ENCODE measurements around the gene INTS13. TPM values are rescaled to one million over a fixed set of nuclear protein-coding genes. Genes with fewer than 3 reads are reported as not detected.

Gene INTS13
- total and polyA plus RNA-seq, 7 donors, result 9.7 to 38.2 (median 18.7) TPM

DNA sequence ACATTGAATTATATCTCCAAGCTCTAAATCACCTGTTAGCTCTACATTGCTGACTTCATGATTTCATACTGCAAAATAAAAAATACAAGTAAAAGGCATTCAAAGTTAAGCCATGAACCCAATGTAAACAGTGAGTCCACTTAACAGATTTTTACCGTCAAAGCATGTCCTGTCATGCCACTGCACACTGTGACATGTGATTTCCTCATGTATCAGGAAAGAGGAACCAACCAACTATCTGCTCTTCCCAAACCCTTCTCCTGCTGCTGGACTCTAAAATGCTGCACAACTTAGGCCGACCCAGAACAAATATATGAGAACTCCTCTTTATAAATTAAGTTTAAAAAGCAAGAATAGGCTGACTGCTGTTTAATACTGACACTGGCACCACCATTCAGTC lies 38.9 kb upstream of the INTS13 start:
- intact Hi-C loops (cut with DNase I), result no loop called here

GRCh38 chr12:26971963-26972362 lies 34.2 kb upstream of the INTS13 start:
- 52 to 82% methylated on average over 2 of the region's 2 CpGs for WGBS, 2 donors
- Histone ChIP-seq H3K4me3 (no peak overlapping the region), H3K9me3 (no peaks in the 10 kb centered on the region), H3K36me3 (peaks cover 0 to 49% (median 12%) of the 10 kb centered on the region in 4 donors), H3K4me1 (no peaks in the 10 kb centered on the region), H3K27me3 (no peaks in the 10 kb centered on the region), H3K27ac (no peak overlapping the region)
- intact Hi-C loops (cut with DNase I), result no loop called here
- DNase-seq, result no peak
- TF ChIP-seq EP300 (IDR thresholded peaks at IDR 0.05), result no peak
- TF ChIP-seq POLR2A (IDR thresholded peaks at IDR 0.05), result no peak
- TF ChIP-seq, protein P1, sequence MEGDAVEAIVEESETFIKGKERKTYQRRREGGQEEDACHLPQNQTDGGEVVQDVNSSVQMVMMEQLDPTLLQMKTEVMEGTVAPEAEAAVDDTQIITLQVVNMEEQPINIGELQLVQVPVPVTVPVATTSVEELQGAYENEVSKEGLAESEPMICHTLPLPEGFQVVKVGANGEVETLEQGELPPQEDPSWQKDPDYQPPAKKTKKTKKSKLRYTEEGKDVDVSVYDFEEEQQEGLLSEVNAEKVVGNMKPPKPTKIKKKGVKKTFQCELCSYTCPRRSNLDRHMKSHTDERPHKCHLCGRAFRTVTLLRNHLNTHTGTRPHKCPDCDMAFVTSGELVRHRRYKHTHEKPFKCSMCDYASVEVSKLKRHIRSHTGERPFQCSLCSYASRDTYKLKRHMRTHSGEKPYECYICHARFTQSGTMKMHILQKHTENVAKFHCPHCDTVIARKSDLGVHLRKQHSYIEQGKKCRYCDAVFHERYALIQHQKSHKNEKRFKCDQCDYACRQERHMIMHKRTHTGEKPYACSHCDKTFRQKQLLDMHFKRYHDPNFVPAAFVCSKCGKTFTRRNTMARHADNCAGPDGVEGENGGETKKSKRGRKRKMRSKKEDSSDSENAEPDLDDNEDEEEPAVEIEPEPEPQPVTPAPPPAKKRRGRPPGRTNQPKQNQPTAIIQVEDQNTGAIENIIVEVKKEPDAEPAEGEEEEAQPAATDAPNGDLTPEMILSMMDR (IDR thresholded peaks at IDR 0.05), result no peak
- no peak for TF ChIP-seq POLR2AphosphoS5 (IDR thresholded peaks at IDR 0.05)

More for the DNA sequence above, 38.9 kb upstream of the INTS13 start:
- Histone ChIP-seq H3K4me1 (no peaks in the 10 kb centered on the region), H3K27ac (no peak overlapping the region), H3K27me3 (no peaks in the 10 kb centered on the region), H3K36me3 (peaks cover 3 to 64% (median 11%) of the 10 kb centered on the region in 4 donors), H3K4me3 (no peak overlapping the region), H3K9me3 (no peaks in the 10 kb centered on the region)
- DNase-seq, result no peak
- 81 to 95% methylated on average over 2 of the region's 2 CpGs for WGBS, 2 donors
- no peak for TF ChIP-seq POLR2A (IDR thresholded peaks at IDR 0.05)
- no peak for TF ChIP-seq POLR2AphosphoS5 (IDR thresholded peaks at IDR 0.05)
- TF ChIP-seq EP300 (IDR thresholded peaks at IDR 0.05), result no peak
- TF ChIP-seq, protein P1 (IDR thresholded peaks at IDR 0.05), result no peak

DNA sequence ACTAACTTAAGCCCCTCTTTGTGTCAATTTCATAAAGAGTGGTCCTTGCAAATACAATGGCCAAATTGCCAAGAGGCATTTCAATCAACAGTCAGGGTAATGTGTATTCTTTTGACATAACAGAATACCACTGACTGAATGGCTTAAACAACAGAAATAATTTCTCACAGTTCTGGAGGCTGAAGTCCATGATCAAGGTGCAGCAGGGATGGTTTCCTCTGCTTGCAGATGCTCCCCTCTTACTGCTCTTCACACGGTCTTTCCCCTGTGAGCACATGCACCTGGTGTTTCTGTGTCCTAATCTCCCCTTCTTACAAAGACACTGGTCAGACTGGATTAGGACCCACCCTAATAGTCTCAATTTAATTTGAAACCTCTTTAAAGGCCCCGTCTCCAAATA lies 32.4 kb upstream of the INTS13 start:
- no peaks in the 10 kb centered on the region for H3K9me3 ChIP-seq
- H3K27me3 ChIP-seq, result no peaks in the 10 kb centered on the region
- DNase-seq, result no peak
- no peaks in the 10 kb centered on the region for H3K4me1 ChIP-seq
- H3K27ac ChIP-seq, result no peak overlapping the region
- intact Hi-C loops (cut with DNase I), result no loop called here
- WGBS, 2 donors, result 96% methylated on average over 2 of the region's 2 CpGs
- TF ChIP-seq, protein P1 (IDR thresholded peaks at IDR 0.05), result no peak
- TF ChIP-seq EP300 (IDR thresholded peaks at IDR 0.05) (no peak), POLR2AphosphoS5 (IDR thresholded peaks at IDR 0.05) (no peak), POLR2A (IDR thresholded peaks at IDR 0.05) (no peak)
- H3K36me3 ChIP-seq, result peaks cover 0 to 46% (median 11%) of the 10 kb centered on the region in 4 donors
- no peak overlapping the region for H3K4me3 ChIP-seq

DNA sequence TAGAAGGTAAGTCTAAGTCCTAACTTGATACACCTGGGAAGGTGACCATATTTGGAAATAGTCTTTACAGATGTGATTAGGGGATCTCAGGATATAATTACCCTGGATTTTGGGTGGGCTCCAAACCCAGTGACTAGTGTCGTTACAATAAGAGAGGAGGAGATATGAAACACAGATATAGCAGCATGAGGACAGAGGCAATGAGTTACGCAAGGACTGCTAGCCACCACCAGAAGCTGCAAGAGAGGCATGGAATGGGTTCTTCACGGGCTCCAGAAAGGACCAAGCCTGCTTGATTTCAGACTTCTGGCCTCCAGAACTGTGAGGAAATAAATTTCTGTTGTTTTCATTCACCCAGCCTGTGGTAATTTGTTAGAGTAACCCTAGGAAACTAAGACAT lies 29.1 kb upstream of the INTS13 start:
- whole genome bisulfite sequencing, 2 donors, result 95% methylated on average over 3 of the region's 3 CpGs
- Histone ChIP-seq H3K36me3 (peaks cover 0 to 48% (median 9%) of the 10 kb centered on the region in 4 donors), H3K27me3 (no peaks in the 10 kb centered on the region), H3K27ac (no peak overlapping the region), H3K9me3 (no peaks in the 10 kb centered on the region), H3K4me3 (no peak overlapping the region), H3K4me1 (no peaks in the 10 kb centered on the region)
- intact Hi-C loops (cut with DNase I), result no loop called here
- TF ChIP-seq EP300 (IDR thresholded peaks at IDR 0.05), result no peak
- TF ChIP-seq POLR2AphosphoS5 (IDR thresholded peaks at IDR 0.05), result no peak
- TF ChIP-seq, protein P1 (IDR thresholded peaks at IDR 0.05), result no peak
- TF ChIP-seq POLR2A (IDR thresholded peaks at IDR 0.05), result no peak
- no peak for DNase-seq

GRCh38 chr12:26963413-26963812 lies 25.6 kb upstream of the INTS13 start:
- H3K27ac ChIP-seq, result no peak overlapping the region
- no peaks in the 10 kb centered on the region for H3K4me1 ChIP-seq
- 90 to 94% methylated on average over 1 of the region's 1 CpG for WGBS, 2 donors
- no peaks in the 10 kb centered on the region for H3K9me3 ChIP-seq
- no peak for DNase-seq
- TF ChIP-seq EP300 (IDR thresholded peaks at IDR 0.05), result no peak
- no peak for TF ChIP-seq POLR2AphosphoS5 (IDR thresholded peaks at IDR 0.05)
- TF ChIP-seq POLR2A (IDR thresholded peaks at IDR 0.05), result no peak
- TF ChIP-seq, protein P1 (IDR thresholded peaks at IDR 0.05), result no peak
- peaks cover 0 to 70% (median 6%) of the 10 kb centered on the region in 4 donors for H3K36me3 ChIP-seq
- intact Hi-C loops (cut with DNase I), result no loop called here
- H3K27me3 ChIP-seq, result no peaks in the 10 kb centered on the region
- no peak overlapping the region for H3K4me3 ChIP-seq

Measured in sigmoid colon (tissue), 7 donors.